Mammary epithelial cell (primary cell): ENCODE measurements around the gene OTUB2.

Experiments
- EZH2 ChIP-seq: IDR thresholded peaks from 2 replicates; pipeline ENCODE4 v1.6.1; 2012; ENCODE audit warnings: low read length, inconsistent platforms, borderline replicate concordance
- TF ChIP-seq, protein P1 (sequence below), 2 donors: IDR thresholded peaks in 1 of 2; conservative IDR thresholded peaks in 1 of 2; 2 replicates each; pipeline ENCODE4 v1.5.1; 2011 to 2012; ENCODE audit warnings: inconsistent platforms in 2 of 2, low read length in 2 of 2, mild to moderate bottlenecking in 2 of 2, control low read depth in 1 of 2, low read depth in 1 of 2; ENCODE audit not compliant: insufficient read depth in 1 of 2; ENCODE audit errors: extremely low read depth in 1 of 2

GRCh38 chr14:94088516-94088915 lies 62.4 kb downstream of the OTUB2 start:
- TF ChIP-seq, protein P1, sequence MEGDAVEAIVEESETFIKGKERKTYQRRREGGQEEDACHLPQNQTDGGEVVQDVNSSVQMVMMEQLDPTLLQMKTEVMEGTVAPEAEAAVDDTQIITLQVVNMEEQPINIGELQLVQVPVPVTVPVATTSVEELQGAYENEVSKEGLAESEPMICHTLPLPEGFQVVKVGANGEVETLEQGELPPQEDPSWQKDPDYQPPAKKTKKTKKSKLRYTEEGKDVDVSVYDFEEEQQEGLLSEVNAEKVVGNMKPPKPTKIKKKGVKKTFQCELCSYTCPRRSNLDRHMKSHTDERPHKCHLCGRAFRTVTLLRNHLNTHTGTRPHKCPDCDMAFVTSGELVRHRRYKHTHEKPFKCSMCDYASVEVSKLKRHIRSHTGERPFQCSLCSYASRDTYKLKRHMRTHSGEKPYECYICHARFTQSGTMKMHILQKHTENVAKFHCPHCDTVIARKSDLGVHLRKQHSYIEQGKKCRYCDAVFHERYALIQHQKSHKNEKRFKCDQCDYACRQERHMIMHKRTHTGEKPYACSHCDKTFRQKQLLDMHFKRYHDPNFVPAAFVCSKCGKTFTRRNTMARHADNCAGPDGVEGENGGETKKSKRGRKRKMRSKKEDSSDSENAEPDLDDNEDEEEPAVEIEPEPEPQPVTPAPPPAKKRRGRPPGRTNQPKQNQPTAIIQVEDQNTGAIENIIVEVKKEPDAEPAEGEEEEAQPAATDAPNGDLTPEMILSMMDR (conservative IDR thresholded peaks at IDR 0.05 in 1 of 2, IDR thresholded peaks at IDR 0.05 in 1 of 2; ENCODE audit: extremely low read depth in 1 of 2, insufficient read depth in 1 of 2, low read depth in 1 of 2, low read length in 2 of 2): no peak
- TF ChIP-seq EZH2: no peak
